GM12891 (cell line): ENCODE measurements around the gene DENND2C.

Experiments
- POLR2A ChIP-seq: IDR thresholded peaks from 2 replicates; pipeline ENCODE4 v1.6.1; 2011; ENCODE audit warnings: low read depth, low read length, control low read depth
- TAF1 ChIP-seq: IDR thresholded peaks from 2 replicates; pipeline ENCODE4 v1.6.1; 2011; ENCODE audit warnings: low read depth, low read length, control low read depth

- TF ChIP-seq TAF1 (no peak), POLR2A (no peak)
Observed at GRCh38 chr1:114623364-114623763, 46.5 kb downstream of the DENND2C start.
